Activated naive CD4-positive, alpha-beta T cell treated with anti-CD3 and anti-CD28 coated beads, Interleukin-2, amount 50 U/mL, for 16 hours (primary cell): ENCODE results near the gene OR10AG1.

Experiments
- DNase-seq: peaks from one replicate; pipeline ENCODE4 v3.0.0-alpha.2; 2020

The OR10AG1 gene, protein sequence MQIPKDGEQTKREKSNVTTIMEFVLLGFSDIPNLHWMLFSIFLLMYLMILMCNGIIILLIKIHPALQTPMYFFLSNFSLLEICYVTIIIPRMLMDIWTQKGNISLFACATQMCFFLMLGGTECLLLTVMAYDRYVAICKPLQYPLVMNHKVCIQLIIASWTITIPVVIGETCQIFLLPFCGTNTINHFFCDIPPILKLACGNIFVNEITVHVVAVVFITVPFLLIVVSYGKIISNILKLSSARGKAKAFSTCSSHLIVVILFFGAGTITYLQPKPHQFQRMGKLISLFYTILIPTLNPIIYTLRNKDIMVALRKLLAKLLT

GRCh38 chr11:55969845-55970244 is at the start of gene OR10AG1:
Gene OR10AG1, minus strand, starts transcription at chr11:55969945. Its CDS starts 38 bp downstream, at chr11:55969907.
- no peak for DNase-seq

DNA sequence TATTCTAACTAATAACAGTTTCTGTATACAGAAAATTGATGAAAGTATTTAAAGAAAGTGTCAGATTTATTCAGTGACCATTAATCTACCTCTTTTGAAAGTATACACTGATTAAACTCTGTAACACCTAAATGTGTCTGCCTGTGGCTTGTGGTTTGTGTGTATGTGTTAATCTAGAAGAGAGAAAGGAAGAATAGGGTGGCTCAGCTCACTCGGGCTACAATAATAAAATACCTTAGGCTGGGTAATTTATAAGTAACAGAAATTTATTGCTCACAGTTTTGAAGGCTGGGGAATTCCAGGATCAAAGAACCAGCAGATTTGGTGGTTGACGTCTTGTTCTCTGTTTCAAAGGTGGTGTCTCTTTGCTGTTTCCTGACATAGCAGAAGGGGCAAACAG is 44.1 kb upstream of the OR10AG1 start:
- no peak for DNase-seq

- DNase-seq = no peak
Measured at GRCh38 chr11:56010716-56011115, 41.0 kb upstream of the OR10AG1 start.

DNA sequence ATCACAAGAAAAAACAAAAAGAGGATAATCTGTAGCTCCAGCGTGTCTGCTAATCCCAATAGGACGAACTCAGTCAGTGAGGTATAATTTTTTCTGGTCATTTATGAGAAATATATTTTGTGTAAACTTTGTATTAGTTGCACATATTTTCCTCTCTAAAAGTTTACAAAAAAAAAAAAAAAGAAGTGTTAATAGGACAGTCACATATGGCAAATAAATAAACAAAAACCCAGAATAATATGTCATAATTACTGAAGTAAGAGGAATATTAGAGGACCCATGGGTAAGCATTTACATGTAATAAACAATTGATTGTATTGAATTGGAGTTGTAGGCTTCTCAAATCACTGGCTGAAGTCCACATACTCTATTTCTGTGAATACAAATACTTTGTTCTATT is 24.8 kb upstream of the OR10AG1 start, which contains the start of gene OR5F1:
OR5F1 (minus strand) TSS at position 101 of the 400 bp plus-strand sequence; CDS start at position 101, 0 bp downstream.
- DNase-seq = no peak

GRCh38 chr11:55970935-55971334 is 1.2 kb upstream of the OR10AG1 start:
- DNase-seq = no peak

DNA sequence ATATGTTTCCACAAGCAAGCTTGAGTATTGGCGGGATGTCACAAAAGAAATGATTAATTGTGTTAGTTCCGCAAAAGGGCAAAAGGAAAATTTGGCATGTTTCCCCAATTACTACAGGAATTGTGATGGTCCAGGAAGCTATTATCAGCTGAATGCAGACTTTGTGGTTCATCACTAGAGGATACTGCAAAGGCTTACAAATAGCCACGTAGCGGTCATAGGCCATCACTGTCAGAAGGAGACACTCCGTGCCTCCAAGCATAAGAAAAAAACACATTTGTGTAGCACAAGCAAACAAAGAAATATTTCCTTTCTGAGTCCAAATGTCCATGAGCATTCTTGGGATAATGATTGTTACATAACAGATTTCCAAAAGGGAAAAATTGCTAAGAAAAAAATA is 1.8 kb downstream of the OR10AG1 start:
- DNase-seq = no peak

GRCh38 chr11:55966391-55966790 is 3.4 kb downstream of the OR10AG1 start:
- DNase-seq = no peak

DNA sequence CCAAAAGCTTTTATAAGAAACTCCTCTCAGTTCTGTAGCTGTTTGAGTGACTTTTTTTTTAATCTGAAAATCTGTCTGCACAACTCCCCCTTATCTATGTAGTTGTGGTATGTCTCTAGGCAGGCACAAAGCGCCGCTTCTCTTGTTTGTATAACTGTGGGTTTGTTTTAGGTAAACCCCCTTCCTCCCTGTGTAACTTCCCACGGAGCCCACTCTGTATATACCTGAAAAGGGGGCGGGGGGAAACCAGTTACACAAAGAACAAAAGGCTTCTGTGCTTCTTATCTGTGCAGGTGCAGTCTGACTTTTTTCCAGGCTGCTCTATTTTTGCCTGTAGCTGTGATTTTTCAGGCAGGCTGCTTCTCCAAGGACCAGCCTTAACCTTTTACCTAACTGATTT is 13.2 kb downstream of the OR10AG1 start:
- no peak for DNase-seq

DNA sequence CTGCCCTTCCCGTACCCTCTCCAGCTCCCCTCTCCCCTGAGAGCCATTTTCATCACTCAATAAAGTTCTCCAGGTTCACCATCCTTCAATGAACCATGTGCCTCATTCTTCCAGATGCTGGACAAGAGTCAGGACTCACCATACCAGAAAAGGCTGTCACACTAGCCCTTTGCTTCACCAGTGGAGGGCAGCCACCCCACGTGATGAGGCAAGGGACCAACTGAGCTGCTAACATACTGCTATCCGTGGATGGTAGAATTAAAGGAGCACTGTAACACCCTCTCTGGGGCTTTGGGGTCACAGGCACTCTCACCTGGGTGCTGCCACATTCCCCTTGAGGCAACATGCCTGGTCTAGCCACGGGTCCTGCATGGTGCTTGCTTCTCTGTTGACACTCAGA is 20.4 kb downstream of the OR10AG1 start:
- no peak for DNase-seq

DNA sequence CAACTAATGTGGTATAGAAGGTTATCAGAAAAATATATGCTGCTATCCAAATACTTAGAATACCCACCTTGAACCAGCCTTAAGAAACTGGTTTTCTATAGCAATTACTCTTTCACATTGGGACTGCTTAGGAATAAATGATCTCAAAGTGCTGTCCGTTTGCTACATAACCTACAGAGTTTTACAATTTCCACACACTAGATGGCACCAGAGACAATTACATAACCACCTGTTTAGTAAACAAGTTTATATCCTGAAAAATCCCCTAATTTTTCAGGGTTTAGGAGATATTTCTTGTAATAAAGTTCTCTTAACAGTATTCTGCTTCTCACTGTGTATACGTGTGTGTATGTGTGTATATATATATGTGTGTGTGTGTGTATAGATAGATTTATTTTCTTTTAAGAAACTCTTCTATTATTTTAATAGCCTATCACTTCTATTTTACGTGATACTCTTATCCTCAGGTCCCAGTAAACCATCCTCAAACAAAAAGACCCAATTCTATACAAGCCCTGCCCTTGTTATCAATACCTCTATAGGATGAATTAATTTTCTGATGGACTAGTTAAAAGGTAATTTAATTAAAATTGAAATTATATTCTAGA is 26.9 kb downstream of the OR10AG1 start:
- no peak for DNase-seq

DNA sequence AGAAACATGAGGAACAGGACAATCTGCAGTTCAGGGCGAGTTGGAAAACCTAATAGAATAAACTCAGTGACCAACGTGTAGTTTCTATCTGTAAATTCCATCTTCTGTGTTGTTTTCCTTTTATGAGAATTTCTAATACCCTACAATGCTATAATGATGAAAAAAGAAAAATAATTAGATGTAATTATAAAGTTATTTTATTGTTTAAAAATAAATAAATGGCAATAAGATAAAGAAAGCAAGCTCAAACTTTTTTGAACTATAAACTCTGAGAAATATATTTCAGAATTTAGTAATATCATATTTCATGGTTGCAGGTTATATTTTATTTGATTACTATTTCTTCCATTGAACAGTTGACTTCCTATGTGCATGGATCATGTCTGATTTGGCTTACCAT is 33.4 kb downstream of the OR10AG1 start, which contains the start of gene OR5I1:
OR5I1 (minus strand) TSS at position 101 of the 400 bp plus-strand sequence; CDS start at position 101, 0 bp downstream.
- DNase-seq = no peak

DNA sequence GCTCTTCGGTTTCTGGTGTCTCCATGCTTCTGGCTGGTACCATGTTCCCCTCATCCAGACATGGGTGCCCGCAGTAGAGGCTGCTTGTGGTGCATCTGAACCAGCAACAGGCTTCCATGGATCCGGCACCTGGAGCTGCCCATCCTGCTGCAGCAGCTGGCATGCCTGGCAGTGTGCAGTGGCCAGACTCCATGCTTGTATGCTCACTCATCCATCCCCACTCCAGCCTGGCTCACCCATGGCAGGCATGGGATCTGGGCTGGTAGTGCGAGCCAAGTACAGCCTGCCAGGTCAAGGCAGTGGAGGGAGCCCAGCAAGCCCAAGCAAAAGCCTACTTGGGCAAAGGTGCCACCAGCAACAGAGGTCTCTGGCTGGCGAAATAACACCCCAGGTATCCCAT is 49.2 kb downstream of the OR10AG1 start:
- no peak for DNase-seq
